Stimulated activated CD4-positive, alpha-beta T cell treated with anti-CD3 and anti-CD28 coated beads, TNF-alpha, amount 100 ng/mL, for 24 hours (primary cell): Measurements from ENCODE around the gene DENND10.
A peak's percentile ranks its signal among the peaks of the same experiment; 100 is the strongest.
"Not testable (repeated sequence)": the region's sequence is repeated elsewhere in the genome, so short reads cannot be mapped to it uniquely, and the experiment has no call there.

Experiments
- DNase-seq, 3 experiments: peaks; one replicate each; pipeline ENCODE4 v3.0.0-alpha.2; 2020; ENCODE audit warnings: low read depth in 3 of 3

DENND10 gene

DNA sequence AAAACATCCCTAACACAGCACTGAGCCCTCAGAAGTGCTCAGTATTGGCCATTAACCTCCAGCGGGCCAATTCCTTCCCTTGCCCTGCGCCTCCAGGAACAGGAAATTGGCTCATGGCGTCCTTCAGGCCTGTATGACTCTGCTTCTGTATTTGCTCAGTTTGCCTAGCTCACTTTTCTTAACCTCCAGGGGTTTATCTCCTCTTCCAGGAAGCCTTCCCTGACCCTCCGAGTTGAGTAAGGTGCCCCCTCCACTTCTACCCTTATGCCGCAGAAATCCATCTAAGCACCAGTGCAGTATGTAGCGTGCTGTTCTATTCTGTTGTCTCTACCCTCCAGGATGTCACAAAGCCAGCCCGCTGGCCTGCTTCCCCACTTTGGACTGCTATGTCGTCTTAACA is 62.7 kb downstream of the DENND10 start:
- DNase-seq: no peak

DNA sequence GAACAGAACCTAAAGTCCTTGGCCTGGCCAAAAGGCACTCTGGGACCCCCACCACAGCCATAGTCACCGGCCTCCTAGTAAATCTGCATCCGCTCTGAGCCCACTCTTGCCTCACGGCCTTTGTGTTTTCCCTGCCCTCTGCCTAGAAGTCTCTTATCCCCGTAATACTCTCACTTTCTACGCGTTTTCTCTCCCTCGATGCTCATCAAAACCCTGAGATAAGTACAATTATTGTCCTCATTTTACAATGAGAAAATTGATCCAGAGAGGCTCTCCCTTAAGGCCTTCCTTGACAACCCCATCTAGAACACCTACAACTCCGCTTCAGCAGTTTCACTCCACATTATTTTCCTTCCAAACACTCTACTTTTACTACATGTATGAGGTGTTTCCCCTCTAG is 63.1 kb downstream of the DENND10 start:
- no peak for DNase-seq

DNA sequence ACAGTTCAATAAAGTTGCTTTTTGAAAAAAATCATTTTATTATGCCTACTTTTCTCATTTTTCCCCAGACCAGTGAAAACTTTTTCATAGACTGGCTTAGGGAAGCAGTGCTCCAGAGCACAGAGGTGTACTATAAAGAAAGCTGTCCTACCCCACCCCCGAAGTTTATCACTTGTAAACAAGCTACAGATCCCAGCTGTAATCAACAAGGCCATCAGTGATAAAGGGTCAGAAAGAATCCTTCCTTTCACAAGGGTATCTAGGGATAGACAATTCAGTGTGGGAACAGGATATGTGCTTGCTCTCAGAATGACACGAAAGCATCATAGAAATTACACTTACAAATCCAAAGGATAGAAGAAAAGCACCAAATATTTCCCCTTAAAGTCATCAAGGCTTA is 70.2 kb downstream of the DENND10 start:
- no peak for DNase-seq

DNA sequence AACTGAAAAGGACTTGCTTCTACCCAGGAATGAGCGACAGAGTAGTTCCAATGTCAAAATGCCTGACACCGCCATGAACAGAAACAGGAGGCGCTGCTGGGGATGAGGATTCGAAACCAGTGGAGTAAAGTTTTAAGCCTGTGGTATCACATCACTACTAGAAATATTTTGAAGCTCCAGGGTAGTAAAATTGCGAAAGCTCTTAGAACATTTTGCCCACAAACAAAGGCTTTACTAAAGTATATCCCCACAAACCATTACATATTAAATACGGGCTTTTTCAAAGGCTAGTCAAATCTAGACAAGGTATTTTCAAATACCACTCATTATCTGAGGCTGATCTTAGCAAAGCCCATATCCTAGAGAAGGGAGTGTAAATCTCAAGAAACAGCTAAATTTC is 72.3 kb downstream of the DENND10 start:
- no peak for DNase-seq

DNA sequence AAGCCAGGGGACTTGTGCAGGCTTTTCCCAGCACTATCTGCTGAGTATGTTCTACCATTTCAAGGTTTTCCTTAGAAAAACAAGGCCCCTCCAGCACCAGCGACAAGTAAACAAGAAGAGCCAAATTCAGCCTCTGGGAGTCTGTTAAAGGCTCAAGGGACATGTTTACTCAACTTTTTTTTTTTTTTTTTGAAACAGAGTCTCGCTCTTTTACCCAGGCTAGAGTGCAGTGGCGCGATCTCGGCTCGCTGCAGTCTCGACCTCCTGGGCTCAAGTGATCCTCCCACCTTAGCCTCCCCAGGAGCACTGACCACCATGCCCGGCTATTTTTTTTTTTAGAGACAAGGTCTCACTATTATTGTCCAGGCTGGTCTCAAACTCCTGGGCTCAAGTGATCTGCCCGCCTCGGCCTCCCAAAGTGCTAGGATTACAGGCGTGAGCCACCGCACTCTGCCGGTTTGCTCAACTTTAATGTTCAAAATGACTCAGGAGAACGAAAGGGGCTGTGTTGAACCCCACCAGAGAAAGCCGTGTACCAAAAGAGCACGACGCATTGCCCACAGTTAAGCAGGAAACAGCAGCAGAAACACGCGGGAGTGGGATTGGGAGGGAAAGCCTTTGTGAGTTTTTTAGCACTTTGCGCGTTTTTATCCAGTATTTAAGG is 73.9 kb downstream of the DENND10 start:
- peak in 1 of 3 experiments; percentile 31 for DNase-seq

DNA sequence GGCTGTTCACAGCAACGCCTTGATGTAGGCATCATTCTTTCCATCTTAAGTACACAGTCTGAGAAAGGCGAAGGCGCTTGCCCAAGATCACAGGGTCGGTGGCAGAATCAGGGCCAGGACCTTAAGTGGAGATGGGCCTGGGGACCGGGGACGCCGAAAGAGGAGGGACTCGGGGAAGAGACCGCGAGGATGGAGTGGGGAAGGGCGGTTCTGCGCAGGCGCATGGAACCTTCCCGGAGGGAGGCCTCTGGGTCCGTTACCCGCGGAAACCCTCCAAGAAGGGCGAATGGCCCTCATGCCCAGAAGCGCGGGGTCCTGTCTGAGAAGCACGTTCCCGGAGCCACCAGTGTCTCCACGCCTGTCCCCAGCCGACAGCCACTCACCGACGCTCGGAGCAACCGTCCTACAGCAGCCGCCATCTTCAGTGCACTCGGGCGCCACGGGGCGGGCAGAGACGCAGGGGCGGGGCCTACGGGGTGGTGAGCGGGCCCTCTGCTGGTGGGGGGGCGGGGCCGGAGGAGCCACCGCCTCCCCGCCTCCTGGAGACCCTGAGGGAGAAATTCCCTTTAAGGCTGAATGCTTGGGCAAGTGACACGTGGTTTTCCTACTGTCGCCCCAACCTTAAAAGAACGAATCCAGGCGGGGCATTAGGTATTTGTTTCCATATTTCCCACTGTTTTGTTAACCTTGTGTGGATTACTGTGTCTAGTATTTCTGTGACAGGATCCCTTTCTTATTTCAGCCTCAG is 74.6 kb downstream of the DENND10 start, which contains the start of gene PRDX3:
PRDX3 (minus strand) TSS at position 441 of the 748 bp plus-strand sequence; CDS start at position 419, 22 bp downstream.
- peak; percentile 84 to 96 (median 88) for DNase-seq

DNA sequence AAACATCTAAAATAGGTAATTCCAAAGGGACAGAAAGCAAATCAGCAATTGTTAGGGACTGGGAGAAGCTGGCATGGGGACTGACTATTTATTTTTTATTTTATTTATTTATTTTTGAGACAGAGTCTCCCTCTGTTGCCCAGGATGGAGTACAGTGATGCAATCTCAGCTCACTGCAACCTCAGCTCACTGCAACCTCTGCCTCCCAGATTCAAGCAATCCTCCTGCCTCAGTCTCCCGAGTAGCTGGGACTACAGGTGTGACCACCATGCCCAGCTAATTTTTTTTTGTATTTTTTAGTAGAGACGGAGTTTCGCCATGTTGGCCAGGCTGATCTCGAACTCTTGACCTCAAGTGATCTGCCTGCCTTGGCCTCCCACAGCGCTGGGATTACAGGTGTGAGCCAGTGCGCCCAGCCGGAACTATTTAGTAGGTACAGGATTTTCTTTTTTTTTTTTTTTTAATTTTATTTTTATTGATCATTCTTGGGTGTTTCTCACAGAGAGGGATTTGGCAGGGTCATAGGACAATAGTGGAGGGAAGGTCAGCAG is 77.0 kb downstream of the DENND10 start:
- DNase-seq: not testable (repeated sequence)

DNA sequence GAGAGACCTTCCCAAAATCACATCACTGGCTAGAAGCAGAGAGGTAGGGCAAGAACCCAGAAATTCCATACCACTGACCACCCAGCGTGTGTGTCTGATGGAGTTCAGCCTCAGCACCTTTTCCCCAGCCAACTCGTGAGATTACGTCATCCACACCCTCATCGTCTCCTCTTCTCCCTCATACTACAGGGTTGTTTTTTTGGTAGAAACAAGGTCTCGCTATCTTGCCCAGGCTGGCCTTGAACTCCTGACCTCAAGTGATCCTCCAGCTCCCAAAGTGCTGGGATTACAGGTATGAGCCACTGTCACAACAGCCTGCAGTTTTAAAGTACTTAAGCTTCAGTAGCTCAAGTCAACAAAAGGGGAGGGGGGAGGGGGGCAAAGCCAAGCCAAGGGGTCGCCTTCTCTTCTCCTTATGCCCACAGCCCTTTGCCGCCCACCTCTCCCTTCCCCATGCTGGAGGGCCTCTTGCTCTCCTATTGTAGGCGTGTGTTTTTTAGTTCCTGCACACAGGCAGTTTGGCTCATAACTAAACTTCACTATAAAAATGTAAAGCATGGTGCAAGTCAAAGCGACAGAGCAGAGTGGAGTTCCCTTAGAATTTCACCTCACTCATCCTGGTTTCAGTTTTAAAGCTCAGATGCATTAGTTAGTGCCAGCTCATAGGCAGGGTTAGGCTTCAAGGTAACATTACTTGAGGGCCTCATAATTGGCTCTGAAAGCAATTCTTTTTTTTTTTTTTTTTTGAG is 79.9 kb downstream of the DENND10 start:
- no peak for DNase-seq
